HepG2 (cell line): Measurements from ENCODE around the gene MEGF6. TPM values are rescaled to one million over a fixed set of nuclear protein-coding genes. Genes with fewer than 3 reads are reported as not detected.

ENCODE experiments used
- ARID2 ChIP-seq: sonication (generic); formaldehyde crosslinking; IDR thresholded peaks from 2 replicates; pipeline ENCODE4 v1.8.1; 2022; ENCODE audit warnings: mild to moderate bottlenecking, missing genetic modification reagents, borderline replicate concordance
- ARNT2 ChIP-seq: sonication (generic); formaldehyde crosslinking; IDR thresholded peaks from 2 replicates; pipeline ENCODE4 v1.8.0; 2022; ENCODE audit warnings: mild to moderate bottlenecking, low read depth, missing genetic modification reagents, moderate library complexity
- HDAC1 ChIP-seq: sonication (generic); formaldehyde crosslinking; IDR thresholded peaks from 2 replicates; pipeline ENCODE4 v1.5.1; 2020; ENCODE audit warnings: mild to moderate bottlenecking, missing genetic modification reagents
- KLF15 ChIP-seq: sonication (generic); formaldehyde crosslinking; IDR thresholded peaks from 2 replicates; pipeline ENCODE4 v1.8.1; 2023; ENCODE audit warnings: borderline replicate concordance, mild to moderate bottlenecking, inconsistent platforms, missing genetic modification reagents, mixed read lengths
- MED1 ChIP-seq: sonication (generic); formaldehyde crosslinking; IDR thresholded peaks from 2 replicates; pipeline ENCODE4 v1.4.0; 2020; ENCODE audit warnings: missing genetic modification reagents
- PBX2 ChIP-seq: IDR thresholded peaks from 2 replicates; pipeline ENCODE4 v1.6.1; 2016; ENCODE audit warnings: control low read depth
- RXRB ChIP-seq: IDR thresholded peaks from 2 replicates; pipeline ENCODE4 v1.6.1; 2016; ENCODE audit warnings: borderline replicate concordance, missing genetic modification reagents, missing compliant biosample characterization
- SP5 ChIP-seq: IDR thresholded peaks from 2 replicates; pipeline ENCODE4 v1.6.1; 2016; ENCODE audit warnings: low read depth, borderline replicate concordance
- STAG1 ChIP-seq: sonication (generic); formaldehyde crosslinking; IDR thresholded peaks from 2 replicates; pipeline ENCODE4 v1.4.0; 2020; ENCODE audit warnings: missing genetic modification reagents
- TEAD3 ChIP-seq: optimal IDR thresholded peaks from 2 replicates; pipeline ENCODE3; 2016; ENCODE audit warnings: borderline replicate concordance
- THRA ChIP-seq: sonication (generic); formaldehyde crosslinking; IDR thresholded peaks from 2 replicates; pipeline ENCODE4 v1.4.0; 2020; ENCODE audit warnings: missing genetic modification reagents, borderline replicate concordance
- ZBTB42 ChIP-seq: sonication (generic); formaldehyde crosslinking; IDR thresholded peaks from 2 replicates; pipeline ENCODE4 v1.5.0; 2020; ENCODE audit warnings: mild to moderate bottlenecking, missing genetic modification reagents
- ZFP36L2 ChIP-seq: sonication (generic); formaldehyde crosslinking; IDR thresholded peaks from 2 replicates; pipeline ENCODE4 v1.4.0; 2020; ENCODE audit warnings: missing genetic modification reagents
- ZGPAT ChIP-seq: IDR thresholded peaks from 2 replicates; pipeline ENCODE4 v1.6.1; 2016; ENCODE audit warnings: mild to moderate bottlenecking
- ZNF224 ChIP-seq: sonication (generic); formaldehyde crosslinking; IDR thresholded peaks from 2 replicates; pipeline ENCODE4 v1.5.0; 2020; ENCODE audit warnings: mild to moderate bottlenecking, missing genetic modification reagents
- ZNF512 ChIP-seq: sonication (generic); formaldehyde crosslinking; IDR thresholded peaks from 2 replicates; pipeline ENCODE4 v1.4.0; 2020; ENCODE audit warnings: mild to moderate bottlenecking, missing genetic modification reagents
- ZNF580 ChIP-seq: IDR thresholded peaks from 2 replicates; pipeline ENCODE4 v1.6.1; 2016; ENCODE audit warnings: low read depth, borderline replicate concordance
- polyA plus RNA-seq, 8 experiments: library from polyadenylated mRNA; depleted of rRNA in 3 of 8; stranded (reverse) in 7 of 8; unstranded in 1 of 8; fragments of >200 nt; fragmentation: Illumina TruSeq in 4 of 8; extraction: Trizol in 4 of 8; gene quantifications; 2 replicates each; pipeline versions ENCODE4 v1.2.1 to v1.2.3, GENCODE V29; 2011 to 2016; ENCODE audit warnings: low read depth in 4 of 8, missing spikeins in 1 of 8, mixed read lengths in 1 of 8; ENCODE audit not compliant: insufficient read depth in 1 of 8
- total RNA-seq, 5 experiments: library from RNA; depleted of rRNA; stranded (reverse); fragments of >200 nt; fragmentation: Illumina TruSeq; extraction: Trizol; gene quantifications; 2 replicates each; pipeline ENCODE4 v1.2.3, GENCODE V29; 2016; ENCODE audit warnings: low read depth in 1 of 5
- TF ChIP-seq, protein P1 (sequence below): sonication (generic); formaldehyde crosslinking; IDR thresholded peaks from 2 replicates; pipeline ENCODE4 v1.4.0; 2020; ENCODE audit warnings: low read depth, missing genetic modification reagents

MEGF6 gene
- total and polyA plus RNA-seq, 2 of the 13 experiments (the other 11 are each of a cell fraction or from before 2014, with no cell fraction given) = 1.9 TPM

- TF ChIP-seq, protein P1, sequence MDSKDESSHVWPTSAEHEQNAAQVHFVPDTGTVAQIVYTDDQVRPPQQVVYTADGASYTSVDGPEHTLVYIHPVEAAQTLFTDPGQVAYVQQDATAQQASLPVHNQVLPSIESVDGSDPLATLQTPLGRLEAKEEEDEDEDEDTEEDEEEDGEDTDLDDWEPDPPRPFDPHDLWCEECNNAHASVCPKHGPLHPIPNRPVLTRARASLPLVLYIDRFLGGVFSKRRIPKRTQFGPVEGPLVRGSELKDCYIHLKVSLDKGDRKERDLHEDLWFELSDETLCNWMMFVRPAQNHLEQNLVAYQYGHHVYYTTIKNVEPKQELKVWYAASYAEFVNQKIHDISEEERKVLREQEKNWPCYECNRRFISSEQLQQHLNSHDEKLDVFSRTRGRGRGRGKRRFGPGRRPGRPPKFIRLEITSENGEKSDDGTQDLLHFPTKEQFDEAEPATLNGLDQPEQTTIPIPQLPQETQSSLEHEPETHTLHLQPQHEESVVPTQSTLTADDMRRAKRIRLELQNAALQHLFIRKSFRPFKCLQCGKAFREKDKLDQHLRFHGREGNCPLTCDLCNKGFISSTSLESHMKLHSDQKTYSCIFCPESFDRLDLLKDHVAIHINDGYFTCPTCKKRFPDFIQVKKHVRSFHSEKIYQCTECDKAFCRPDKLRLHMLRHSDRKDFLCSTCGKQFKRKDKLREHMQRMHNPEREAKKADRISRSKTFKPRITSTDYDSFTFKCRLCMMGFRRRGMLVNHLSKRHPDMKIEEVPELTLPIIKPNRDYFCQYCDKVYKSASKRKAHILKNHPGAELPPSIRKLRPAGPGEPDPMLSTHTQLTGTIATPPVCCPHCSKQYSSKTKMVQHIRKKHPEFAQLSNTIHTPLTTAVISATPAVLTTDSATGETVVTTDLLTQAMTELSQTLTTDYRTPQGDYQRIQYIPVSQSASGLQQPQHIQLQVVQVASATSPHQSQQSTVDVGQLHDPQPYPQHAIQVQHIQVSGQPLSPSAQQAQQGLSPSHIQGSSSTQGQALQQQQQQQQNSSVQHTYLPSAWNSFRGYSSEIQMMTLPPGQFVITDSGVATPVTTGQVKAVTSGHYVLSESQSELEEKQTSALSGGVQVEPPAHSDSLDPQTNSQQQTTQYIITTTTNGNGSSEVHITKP (CRISPR knock-in tag) = peak; percentile 4
- peak; percentile 57 for TF ChIP-seq HDAC1 (CRISPR knock-in tag)
- TF ChIP-seq ZNF580 (CRISPR knock-in tag) = peak; percentile 18; the same call in 1 of the 2 replicates
- 0 out of 2 replicates have a peak, but pooled peaks have one; percentile 28 for TF ChIP-seq ARID2 (CRISPR knock-in tag)
- peak; percentile 47 for TF ChIP-seq TEAD3 (CRISPR knock-in tag)
- peak; percentile 90 for TF ChIP-seq MED1 (CRISPR knock-in tag)
- TF ChIP-seq THRA (CRISPR knock-in tag) = peak; percentile 89; the same call in 1 of the 2 replicates
- no peak for TF ChIP-seq KLF15
- TF ChIP-seq SP5 (CRISPR knock-in tag) = peak; percentile 35; the same call in 1 of the 2 replicates
- TF ChIP-seq ARNT2 (CRISPR knock-in tag) = peak; percentile 23; the same call in 1 of the 2 replicates
- TF ChIP-seq ZBTB42 (CRISPR knock-in tag) = peak; percentile 45; the same call in 1 of the 2 replicates
- no peak; the same call in 1 of the 2 replicates for TF ChIP-seq RXRB (CRISPR knock-in tag)
- TF ChIP-seq ZFP36L2 (CRISPR knock-in tag) = no peak
- peak; percentile 26; the same call in 1 of the 2 replicates for TF ChIP-seq PBX2 (CRISPR knock-in tag)
- 0 out of 2 replicates have a peak, but pooled peaks have one; percentile 9 for TF ChIP-seq ZNF224 (CRISPR knock-in tag)
- TF ChIP-seq ZGPAT (CRISPR knock-in tag) = peak; percentile 32; the same call in 1 of the 2 replicates
- TF ChIP-seq STAG1 (CRISPR knock-in tag) = peak; percentile 45
- TF ChIP-seq ZNF512 (CRISPR knock-in tag) = no peak
Measured at GRCh38 chr1:3456964-3457909, 154.1 kb downstream of the MEGF6 start (continued).
